Fibroblast of skin of left quadriceps (primary cell): Measurements from ENCODE around the gene SEPTIN11.

Experiments used
- DNase-seq, 2 experiments: peaks; one replicate each; pipeline ENCODE4 v3.0.0-alpha.2; 2013; ENCODE audit warnings: low read depth in 2 of 2

Gene SEPTIN11

GRCh38 chr4:76979236-76979635 is 29.7 kb downstream of the SEPTIN11 start:
- no peak for DNase-seq

DNA sequence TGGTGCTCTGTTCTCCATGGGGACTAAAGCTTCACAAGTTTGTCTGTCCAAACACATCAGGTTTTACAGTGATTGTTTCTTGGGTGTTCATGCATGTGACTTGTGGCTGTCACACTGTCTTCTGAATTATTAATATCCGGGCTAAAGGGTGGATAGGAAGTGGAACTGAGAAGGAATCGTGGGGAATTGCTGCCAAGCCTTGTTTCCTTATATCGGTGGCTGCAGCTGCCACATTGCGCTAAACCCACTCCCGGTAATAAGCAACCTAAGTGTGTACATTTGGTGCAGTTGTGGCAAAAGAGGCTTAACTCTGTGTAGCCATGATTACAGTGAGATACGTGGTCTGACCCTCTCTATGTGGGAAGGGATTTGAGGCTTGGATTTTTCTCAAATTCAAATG is 30.7 kb downstream of the SEPTIN11 start:
- no peak for DNase-seq

DNA sequence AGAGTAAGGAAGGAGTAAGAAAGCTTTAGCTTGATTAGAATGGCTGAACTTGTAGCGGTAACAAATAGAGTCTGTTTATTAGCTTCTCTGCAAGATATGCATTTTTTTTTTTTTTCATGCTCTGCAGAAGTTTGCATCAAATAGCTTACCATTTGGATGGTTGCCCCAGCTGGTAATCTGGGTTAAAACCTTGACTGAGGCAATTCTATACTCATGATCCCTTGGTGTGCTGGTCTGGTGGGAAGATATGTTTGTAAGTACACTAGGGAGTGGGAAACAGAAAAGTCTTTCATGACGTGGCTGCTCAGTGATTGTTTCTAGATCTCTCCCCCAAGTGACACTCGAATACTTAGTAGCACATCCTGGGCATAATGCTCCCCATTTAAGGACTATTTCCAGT is 32.1 kb downstream of the SEPTIN11 start:
- no peak for DNase-seq

DNA sequence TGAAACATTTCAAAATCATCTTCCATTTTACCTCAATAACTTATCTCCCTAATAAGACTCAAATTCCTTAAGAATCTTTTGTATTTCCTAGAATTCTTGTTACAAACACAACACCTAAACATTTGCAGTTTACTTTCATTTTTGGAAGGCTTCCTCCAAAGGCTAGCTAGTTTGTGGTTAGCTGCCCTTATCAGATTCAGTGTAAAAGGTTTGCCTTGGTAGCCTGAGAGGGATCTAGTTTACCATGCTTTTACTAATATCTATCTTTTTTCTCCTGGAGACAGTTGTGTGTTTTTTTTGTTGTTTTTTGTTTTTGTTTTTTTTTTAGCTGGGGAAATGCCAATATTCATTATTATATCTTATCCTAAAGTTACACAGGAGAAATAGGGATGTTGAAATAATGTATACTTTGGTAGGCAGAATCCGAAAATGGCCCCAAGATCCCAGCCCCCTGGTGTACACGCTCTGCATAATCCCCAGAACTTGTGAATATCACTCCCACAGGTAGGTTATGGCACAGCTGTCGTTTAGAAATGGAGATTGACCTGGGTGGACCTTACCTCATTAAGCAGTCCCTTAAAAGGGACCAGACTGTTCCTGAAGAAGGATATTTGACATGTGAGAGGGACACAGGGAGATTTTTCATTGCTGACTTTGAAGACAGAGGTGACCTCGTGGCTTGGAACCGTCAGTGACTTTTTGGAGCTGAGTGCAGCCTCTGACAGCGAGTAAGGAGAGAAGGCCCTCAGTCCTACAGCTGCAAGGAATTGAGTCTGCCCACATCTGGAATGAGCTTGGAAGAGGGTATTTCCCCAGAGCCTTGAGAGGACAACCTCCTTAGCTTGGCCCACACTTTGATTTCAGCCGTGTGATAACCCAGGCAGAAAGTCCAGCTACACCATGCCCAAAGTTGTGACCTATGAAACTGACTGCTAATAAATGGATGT is 33.4 kb downstream of the SEPTIN11 start:
- DNase-seq = no peak

GRCh38 chr4:76984127-76984526 is 34.6 kb downstream of the SEPTIN11 start:
- peak in 1 of 2 experiments; percentile 36 for DNase-seq

DNA sequence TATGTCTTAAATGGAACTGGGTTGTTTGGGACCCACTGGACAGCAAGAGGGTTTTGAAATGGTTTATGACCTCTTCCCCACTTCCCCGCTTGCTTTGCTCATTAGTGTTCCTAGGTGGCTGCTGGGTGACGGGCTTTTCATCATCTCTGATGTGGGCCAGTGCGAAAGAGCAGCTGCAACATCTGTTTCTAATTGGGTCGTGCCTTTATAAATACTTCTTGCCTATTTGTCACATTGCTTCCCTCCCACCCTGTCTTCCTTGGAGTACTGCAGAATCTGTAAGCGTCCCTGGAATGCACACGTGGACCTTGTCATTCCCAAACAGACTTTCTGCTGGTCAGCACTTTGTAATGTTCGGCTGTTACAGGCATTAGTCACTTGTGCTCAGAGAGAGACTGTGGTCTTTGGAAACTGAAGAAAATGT is 35.2 kb downstream of the SEPTIN11 start:
- DNase-seq = peak; percentile 100

DNA sequence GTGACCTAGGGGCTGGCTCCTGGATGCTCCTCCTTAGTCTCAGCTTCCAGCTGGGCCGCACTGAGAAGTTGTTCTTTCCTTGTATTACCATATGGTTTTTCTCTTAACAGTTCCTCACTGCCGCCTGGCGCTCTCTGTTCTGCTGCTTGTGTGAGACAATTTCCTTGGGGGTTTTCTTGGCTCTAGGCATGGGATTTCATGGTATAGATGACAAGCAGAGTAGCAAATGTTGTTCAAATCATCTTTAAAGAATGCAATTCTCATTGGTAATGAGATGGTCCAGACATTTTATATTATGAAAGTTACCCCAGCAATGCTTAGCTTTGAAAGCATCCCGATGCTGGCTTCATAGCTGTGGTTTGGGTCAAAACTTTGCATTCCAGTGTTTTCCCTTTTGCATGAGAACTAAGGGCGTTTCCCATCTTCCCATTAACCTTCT is 37.6 kb downstream of the SEPTIN11 start:
- peak; percentile 99 for DNase-seq

DNA sequence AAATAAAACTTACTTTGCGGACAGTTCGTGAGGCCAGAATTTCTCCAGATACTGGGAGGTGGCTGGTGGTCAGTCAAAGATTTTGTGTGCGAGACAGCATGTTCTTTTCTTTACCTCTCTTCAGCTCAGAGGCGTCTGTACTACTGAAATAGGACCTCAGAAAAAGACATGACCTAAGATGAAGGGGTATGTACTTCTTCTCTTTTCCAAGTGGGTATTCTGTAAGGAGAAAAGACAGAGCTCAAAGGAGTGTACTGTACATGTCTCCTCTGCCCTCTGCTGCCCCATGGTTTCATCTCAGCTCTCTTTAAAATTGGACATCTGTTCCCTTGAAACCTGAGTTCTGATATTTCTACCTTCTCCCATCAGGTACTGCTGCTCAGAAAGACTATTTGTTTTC is 38.1 kb downstream of the SEPTIN11 start:
- no peak for DNase-seq

- no peak for DNase-seq
Observed at GRCh38 chr4:76989391-76990061, 40.0 kb downstream of the SEPTIN11 start.

GRCh38 chr4:76990288-76991080 is 40.9 kb downstream of the SEPTIN11 start:
- DNase-seq = peak; percentile 90 to 91

GRCh38 chr4:76991161-76991660 is 41.7 kb downstream of the SEPTIN11 start:
- no peak for DNase-seq

- no peak for DNase-seq
Observed at GRCh38 chr4:76993787-76994641, 44.5 kb downstream of the SEPTIN11 start.

DNA sequence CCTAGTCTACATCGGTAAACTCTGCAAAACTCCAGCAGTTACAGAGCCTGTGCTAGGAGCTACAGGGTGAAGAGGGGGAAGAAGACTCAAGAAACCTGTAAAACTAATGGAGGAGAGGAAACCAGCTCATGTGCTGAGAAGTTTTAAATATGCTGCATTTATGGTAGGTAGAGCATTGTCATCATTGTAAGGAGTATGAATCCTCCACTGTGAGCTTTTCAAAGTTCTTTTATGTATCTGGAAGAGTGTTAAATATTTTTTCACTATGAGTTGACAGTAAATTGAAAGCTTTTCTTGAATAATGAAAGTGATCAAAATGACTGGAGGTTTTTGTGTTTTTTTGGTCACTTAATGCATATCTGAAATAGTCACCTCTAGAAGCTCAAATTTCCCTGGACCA is 46.2 kb downstream of the SEPTIN11 start:
- DNase-seq = no peak

DNA sequence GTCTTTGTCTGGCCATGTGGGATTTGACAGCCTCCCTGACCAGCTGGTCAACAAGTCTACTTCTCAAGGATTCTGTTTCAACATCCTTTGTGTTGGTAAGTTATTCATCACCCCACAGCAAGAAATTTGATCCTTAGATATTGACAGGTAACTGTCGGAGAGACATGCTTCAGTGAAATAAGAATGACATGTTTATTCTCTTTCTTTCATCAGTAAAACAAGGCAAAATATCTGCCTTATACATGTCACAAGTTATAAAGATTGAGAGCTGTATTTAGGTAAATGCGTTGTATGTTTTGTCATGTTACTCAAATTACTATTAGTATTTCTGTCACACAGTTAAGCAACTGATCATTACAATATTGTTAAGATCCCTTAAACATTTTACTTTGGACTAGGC is 46.9 kb downstream of the SEPTIN11 start:
- no peak for DNase-seq

DNA sequence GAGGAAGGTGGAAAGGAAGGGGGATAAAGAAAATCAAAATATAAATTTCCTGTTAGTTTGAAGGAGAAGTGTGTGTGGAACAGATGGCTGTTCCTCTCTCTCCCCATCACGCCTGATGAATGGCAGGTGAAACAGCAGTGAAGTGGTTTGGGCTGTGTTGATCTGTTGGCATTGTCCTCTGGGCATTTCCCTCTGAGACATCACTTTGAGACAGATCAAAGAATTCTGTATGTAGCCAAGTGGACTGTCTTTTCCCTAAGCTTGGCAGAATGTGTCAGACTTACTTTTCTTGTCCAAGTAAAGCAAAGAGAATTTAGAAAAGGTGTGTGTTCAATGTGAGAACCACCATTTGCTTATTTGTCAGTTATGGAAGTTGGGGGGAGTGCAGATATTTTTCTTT is 47.5 kb downstream of the SEPTIN11 start:
- no peak for DNase-seq

DNA sequence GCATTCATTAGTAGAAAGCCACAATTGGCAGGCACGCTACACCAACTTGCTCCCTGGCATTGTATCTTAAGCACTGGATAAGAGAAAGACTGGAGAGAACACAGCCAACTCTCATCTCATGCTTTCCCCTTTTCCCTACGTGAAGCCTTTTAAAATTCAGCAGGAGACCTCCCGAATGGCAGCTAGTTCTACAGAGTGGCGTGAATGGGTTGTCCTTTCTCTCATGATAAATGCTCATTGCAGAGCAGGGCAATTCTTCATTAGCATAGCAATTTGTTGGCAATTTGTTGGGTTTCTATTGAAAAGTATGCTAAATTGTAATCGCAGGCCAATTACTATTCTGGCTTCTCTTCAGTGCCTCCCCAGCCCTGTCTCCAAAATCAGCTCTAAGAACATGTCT is 48.0 kb downstream of the SEPTIN11 start:
- no peak for DNase-seq

GRCh38 chr4:76998251-76998901 is 48.8 kb downstream of the SEPTIN11 start:
- DNase-seq = peak; percentile 75 to 77
